ENCODE data around the gene ZNF621. TPM values are rescaled to one million over a fixed set of nuclear protein-coding genes. Genes with fewer than 3 reads are reported as not detected.

Gene ZNF621
- total RNA-seq, 1 experiment from 2014 or later = 23.6 TPM

DNA sequence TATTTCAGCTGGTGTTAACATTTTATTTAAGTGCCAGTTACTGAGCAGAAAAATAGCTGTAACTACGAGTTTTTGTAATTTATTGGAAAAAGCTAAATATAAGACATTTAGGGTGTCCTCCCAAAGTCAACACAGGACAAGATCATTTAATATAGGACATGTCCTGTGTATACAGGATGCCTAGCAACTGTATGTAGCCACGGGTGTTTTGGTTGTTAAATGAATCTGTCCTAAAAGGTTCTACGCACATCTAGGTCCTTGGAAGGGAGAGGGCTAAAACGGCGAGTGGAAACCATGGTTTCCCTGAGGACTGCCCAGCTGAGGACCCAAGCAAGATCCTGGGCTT, 565 bp upstream of the ZNF621 start:
- TF ChIP-seq, protein P1, sequence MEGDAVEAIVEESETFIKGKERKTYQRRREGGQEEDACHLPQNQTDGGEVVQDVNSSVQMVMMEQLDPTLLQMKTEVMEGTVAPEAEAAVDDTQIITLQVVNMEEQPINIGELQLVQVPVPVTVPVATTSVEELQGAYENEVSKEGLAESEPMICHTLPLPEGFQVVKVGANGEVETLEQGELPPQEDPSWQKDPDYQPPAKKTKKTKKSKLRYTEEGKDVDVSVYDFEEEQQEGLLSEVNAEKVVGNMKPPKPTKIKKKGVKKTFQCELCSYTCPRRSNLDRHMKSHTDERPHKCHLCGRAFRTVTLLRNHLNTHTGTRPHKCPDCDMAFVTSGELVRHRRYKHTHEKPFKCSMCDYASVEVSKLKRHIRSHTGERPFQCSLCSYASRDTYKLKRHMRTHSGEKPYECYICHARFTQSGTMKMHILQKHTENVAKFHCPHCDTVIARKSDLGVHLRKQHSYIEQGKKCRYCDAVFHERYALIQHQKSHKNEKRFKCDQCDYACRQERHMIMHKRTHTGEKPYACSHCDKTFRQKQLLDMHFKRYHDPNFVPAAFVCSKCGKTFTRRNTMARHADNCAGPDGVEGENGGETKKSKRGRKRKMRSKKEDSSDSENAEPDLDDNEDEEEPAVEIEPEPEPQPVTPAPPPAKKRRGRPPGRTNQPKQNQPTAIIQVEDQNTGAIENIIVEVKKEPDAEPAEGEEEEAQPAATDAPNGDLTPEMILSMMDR (IDR thresholded peaks at IDR 0.05; ENCODE audit: insufficient read depth in 1 of 2, low read depth in 1 of 2, low read length in 1 of 2, severe bottlenecking in 1 of 2, unreplicated experiment in 1 of 2) = no peak
- Histone ChIP-seq H3K27me3 (replicated peaks; ENCODE audit: control insufficient read depth, insufficient read depth, low read length) (no peaks in the 10 kb centered on the region), H3K9me3 (no peaks in the 10 kb centered on the region), H3K4me3 (ENCODE audit: low read depth, low read length) (peak overlapping the region; percentile 91), H3K36me3 (ENCODE audit: control insufficient read depth, insufficient read depth, low read length) (no peaks in the 10 kb centered on the region; the same call in 1 of the 2 replicates), H3K4me1 (no peaks in the 10 kb centered on the region)
- TSS peak; percentile 94 for BruUV-seq (replicated peaks)
- CTCF ChIA-PET = interaction anchor here (0.7 to 2.9 kb wide), 2 partner anchors 18 to 71 kb away, joined by 4 to 22 read pairs; partner anchors contain the start of gene ZNF620
- Mint-ChIP-seq H3K4me3 (ENCODE audit: unreplicated experiment) (peak overlapping the region; percentile 97), H3K9me3 (ENCODE audit: unreplicated experiment) (no peaks in the 10 kb centered on the region), H3K36me3 (ENCODE audit: insufficient read depth, unreplicated experiment) (peaks cover 28% of the 10 kb centered on the region), H3K27ac (ENCODE audit: unreplicated experiment) (peak overlapping the region; percentile 99), H3K4me1 (ENCODE audit: low read depth, unreplicated experiment) (no peaks in the 10 kb centered on the region), H3K27me3 (ENCODE audit: insufficient read depth, unreplicated experiment) (no peaks in the 10 kb centered on the region)
- DNase-seq = no peak
- POLR2A ChIA-PET = interaction anchor here (1.3 to 2.0 kb wide), 3 partner anchors 18 to 215 kb away, joined by 4 to 22 read pairs (median 5); partner anchors contain the start of genes RPL14 and ZNF620
- intact Hi-C loops (cut with micrococcal nuclease; ENCODE audit: unreplicated experiment) = loop anchor here (1.0 to 2.0 kb wide), 2 partner anchors 18 to 47 kb away; partner anchors contain the start of genes ZNF619 and ZNF620

DNA sequence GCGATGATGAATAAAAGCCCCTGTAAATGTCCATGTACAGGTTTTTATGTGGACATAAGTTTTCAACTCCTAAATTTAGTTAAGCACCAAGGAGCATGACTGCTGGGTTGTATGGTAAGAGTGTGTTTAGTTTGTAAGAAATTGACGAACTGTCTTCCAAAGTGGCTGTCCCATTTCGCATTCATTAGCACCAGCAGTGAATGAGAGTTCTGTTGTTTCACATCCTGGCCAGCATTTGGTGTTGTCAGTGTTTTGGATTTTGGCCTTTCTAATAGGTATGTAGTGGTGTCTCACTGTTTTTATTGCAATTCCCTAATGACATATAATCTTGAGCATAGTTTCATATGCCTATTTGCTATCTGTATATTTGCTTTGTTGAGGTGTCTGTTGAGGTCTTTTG, 3.7 kb downstream of the ZNF621 start:
- no peaks in the 10 kb centered on the region for H3K27me3 ChIP-seq (replicated peaks; ENCODE audit: control insufficient read depth, insufficient read depth, low read length)
- no peaks in the 10 kb centered on the region for H3K4me1 ChIP-seq
- CTCF ChIA-PET = no interaction called here
- no peak overlapping the region for H3K27ac Mint-ChIP-seq (ENCODE audit: unreplicated experiment)
- H3K36me3 ChIP-seq (ENCODE audit: control insufficient read depth, insufficient read depth, low read length) = peaks cover 3% of the 10 kb centered on the region
- H3K4me1 Mint-ChIP-seq (ENCODE audit: low read depth, unreplicated experiment) = no peaks in the 10 kb centered on the region
- intact Hi-C loops (cut with micrococcal nuclease; ENCODE audit: unreplicated experiment) = no loop called here
- no peak overlapping the region for H3K4me3 Mint-ChIP-seq (ENCODE audit: unreplicated experiment)
- TF ChIP-seq, protein P1 (IDR thresholded peaks at IDR 0.05; ENCODE audit: insufficient read depth in 1 of 2, low read depth in 1 of 2, low read length in 1 of 2, severe bottlenecking in 1 of 2, unreplicated experiment in 1 of 2) = no peak
- H3K4me3 ChIP-seq (ENCODE audit: low read depth, low read length) = no peak overlapping the region
- H3K36me3 Mint-ChIP-seq (ENCODE audit: insufficient read depth, unreplicated experiment) = peaks cover 59% of the 10 kb centered on the region
- no peak for DNase-seq
- H3K27me3 Mint-ChIP-seq (ENCODE audit: insufficient read depth, unreplicated experiment) = no peaks in the 10 kb centered on the region
- H3K9me3 ChIP-seq = no peaks in the 10 kb centered on the region
- no peaks in the 10 kb centered on the region for H3K9me3 Mint-ChIP-seq (ENCODE audit: unreplicated experiment)
- BruUV-seq (replicated peaks) = no TSS peak
- POLR2A ChIA-PET = no interaction called here

DNA sequence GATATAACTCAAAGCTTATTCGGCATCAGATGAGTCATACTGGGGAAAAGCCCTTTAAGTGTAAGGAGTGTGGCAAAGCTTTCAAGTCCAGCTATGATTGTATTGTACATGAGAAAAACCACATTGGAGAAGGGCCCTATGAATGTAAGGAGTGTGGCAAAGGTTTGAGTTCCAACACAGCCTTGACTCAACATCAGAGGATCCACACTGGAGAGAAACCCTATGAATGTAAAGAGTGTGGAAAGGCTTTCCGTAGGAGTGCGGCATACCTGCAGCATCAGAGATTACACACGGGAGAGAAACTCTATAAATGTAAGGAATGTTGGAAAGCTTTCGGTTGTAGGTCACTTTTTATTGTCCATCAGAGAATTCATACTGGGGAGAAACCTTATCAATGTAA, 7.5 kb downstream of the ZNF621 start:
- DNase-seq = no peak
- Mint-ChIP-seq H3K36me3 (ENCODE audit: insufficient read depth, unreplicated experiment) (peaks cover 52% of the 10 kb centered on the region), H3K4me1 (ENCODE audit: low read depth, unreplicated experiment) (no peaks in the 10 kb centered on the region), H3K4me3 (ENCODE audit: unreplicated experiment) (no peak overlapping the region), H3K27ac (ENCODE audit: unreplicated experiment) (no peak overlapping the region), H3K27me3 (ENCODE audit: insufficient read depth, unreplicated experiment) (no peaks in the 10 kb centered on the region), H3K9me3 (ENCODE audit: unreplicated experiment) (peaks cover 2% of the 10 kb centered on the region)
- POLR2A ChIA-PET = no interaction called here
- BruUV-seq (replicated peaks) = no TSS peak
- Histone ChIP-seq H3K4me3 (ENCODE audit: low read depth, low read length) (no peak overlapping the region), H3K36me3 (ENCODE audit: control insufficient read depth, insufficient read depth, low read length) (peaks cover 3% of the 10 kb centered on the region), H3K9me3 (no peaks in the 10 kb centered on the region), H3K4me1 (no peaks in the 10 kb centered on the region), H3K27me3 (replicated peaks; ENCODE audit: control insufficient read depth, insufficient read depth, low read length) (no peaks in the 10 kb centered on the region)
- CTCF ChIA-PET = no interaction called here
- intact Hi-C loops (cut with micrococcal nuclease; ENCODE audit: unreplicated experiment) = no loop called here
- TF ChIP-seq, protein P1 (IDR thresholded peaks at IDR 0.05; ENCODE audit: insufficient read depth in 1 of 2, low read depth in 1 of 2, low read length in 1 of 2, severe bottlenecking in 1 of 2, unreplicated experiment in 1 of 2) = no peak

All from Caco-2 (cell line).